OCI-LY1 (cell line): Measurements from ENCODE around the gene IFNGR2.

ENCODE experiments used
- CTCF ChIP-seq: fragments of 200-600 bp; sonication (generic), shearing (Covaris generic); IDR thresholded peaks from 2 replicates; pipeline ENCODE4 v1.5.1; 2017; ENCODE audit warnings: mild to moderate bottlenecking, antibody characterized with exemption, low read length, moderate library complexity, mixed read lengths
- EZH2 ChIP-seq: fragments of 200-600 bp; sonication (generic), shearing (Covaris generic); IDR thresholded peaks from 2 replicates; pipeline ENCODE4 v1.8.0; 2017; ENCODE audit warnings: borderline replicate concordance, mixed run types, mild to moderate bottlenecking, antibody characterized with exemption, low read length, moderate library complexity, mixed read lengths

GRCh38 chr21:33362044-33362555, 41.1 kb upstream of the IFNGR2 start:
- TF ChIP-seq CTCF: no peak
- no peak for TF ChIP-seq EZH2
